Neuronal stem cell (in vitro differentiated cells): ENCODE data around the gene SSBP2.
A peak's percentile ranks its signal among the peaks of the same experiment; 100 is the strongest.

Experiments
- DNase-seq: peaks from one replicate; pipeline ENCODE4 v3.0.0-alpha.2; 2013; ENCODE audit warnings: low spot score
- H2AFZ ChIP-seq: one replicate; pipeline ENCODE4 v1.6.1; 2013; ENCODE audit warnings: mild to moderate bottlenecking, low read length, inconsistent platforms
- H2AK5ac ChIP-seq: 2 replicates; pipeline ENCODE4 v1.6.1; 2013; ENCODE audit warnings: low read depth, mild to moderate bottlenecking, inconsistent platforms, low read length, moderate library complexity, mixed read lengths
- H2BK120ac ChIP-seq: 2 replicates; pipeline ENCODE4 v1.6.1; 2013; ENCODE audit warnings: low read depth, mild to moderate bottlenecking, inconsistent platforms, low read length, moderate library complexity, mixed read lengths
- H2BK12ac ChIP-seq: one replicate; pipeline ENCODE4 v1.6.1; 2013; ENCODE audit warnings: low read length, inconsistent platforms
- H2BK15ac ChIP-seq: 2 replicates; pipeline ENCODE4 v1.6.1; 2013; ENCODE audit warnings: mild to moderate bottlenecking, low read length, inconsistent platforms, mixed read lengths
- H2BK5ac ChIP-seq: one replicate; pipeline ENCODE4 v1.6.1; 2013; ENCODE audit warnings: inconsistent platforms, mild to moderate bottlenecking, low read length, moderate library complexity
- H3K14ac ChIP-seq: one replicate; pipeline ENCODE4 v1.6.1; 2013; ENCODE audit warnings: low read length, inconsistent platforms
- H3K18ac ChIP-seq: 2 replicates; pipeline ENCODE4 v1.6.1; 2013; ENCODE audit warnings: low read length, inconsistent platforms
- H3K23ac ChIP-seq: 2 replicates; pipeline ENCODE4 v1.6.1; 2013; ENCODE audit warnings: low read depth, mild to moderate bottlenecking, mixed read lengths, low read length, inconsistent platforms; ENCODE audit not compliant: poor library complexity
- H3K27ac ChIP-seq: replicated peaks from 3 replicates; pipeline ENCODE4 v1.5.1; 2013; ENCODE audit warnings: low read length, inconsistent platforms
- H3K27me3 ChIP-seq, 3 experiments: 2 replicates each; pipeline ENCODE4 v1.6.1; 2013; ENCODE audit warnings: low read length in 3 of 3, mild to moderate bottlenecking in 2 of 3, inconsistent platforms in 1 of 3, low read depth in 1 of 3, mixed read lengths in 1 of 3, moderate library complexity in 1 of 3; ENCODE audit not compliant: control insufficient read depth in 3 of 3, insufficient read depth in 3 of 3
- H3K36me3 ChIP-seq, 2 donors: replicated peaks in 1 of 2; 2 replicates each; pipeline ENCODE4 v1.6.1; 2013; ENCODE audit warnings: low read length in 2 of 2; ENCODE audit not compliant: control insufficient read depth in 2 of 2, insufficient read depth in 2 of 2
- H3K4ac ChIP-seq: 2 replicates; pipeline ENCODE4 v1.6.1; 2013; ENCODE audit warnings: inconsistent platforms, mild to moderate bottlenecking, low read length, moderate library complexity
- H3K4me1 ChIP-seq, 2 donors: 1 replicate in 1 of 2; 2 replicates in 1 of 2; pipeline ENCODE4 v1.6.1; 2013; ENCODE audit warnings: low read length in 2 of 2, low read depth in 1 of 2; ENCODE audit not compliant: control insufficient read depth in 2 of 2, insufficient read depth in 1 of 2
- H3K4me2 ChIP-seq: one replicate; pipeline ENCODE4 v1.6.1; 2013; ENCODE audit warnings: mild to moderate bottlenecking, low read length, inconsistent platforms; ENCODE audit not compliant: insufficient read depth, poor library complexity, severe bottlenecking
- H3K4me3 ChIP-seq, 2 donors: 2 replicates each; pipeline ENCODE4 v1.5.1; 2013; ENCODE audit warnings: low read length in 2 of 2, mild to moderate bottlenecking in 2 of 2, inconsistent platforms in 1 of 2, moderate library complexity in 1 of 2
- H3K79me1 ChIP-seq: one replicate; pipeline ENCODE4 v1.6.1; 2013; ENCODE audit warnings: low read depth, mild to moderate bottlenecking, inconsistent platforms, low read length, moderate library complexity
- H3K9ac ChIP-seq: one replicate; pipeline ENCODE4 v1.6.1; 2013; ENCODE audit warnings: mild to moderate bottlenecking, low read depth, low read length, inconsistent platforms; ENCODE audit not compliant: poor library complexity
- H3K9me3 ChIP-seq, 2 donors: replicated peaks in 1 of 2; 2 replicates each; pipeline versions ENCODE3 to v1.6.1; 2013; ENCODE audit warnings: low read length in 2 of 2, mild to moderate bottlenecking in 2 of 2, inconsistent platforms in 1 of 2, low read depth in 1 of 2, mixed read lengths in 1 of 2, moderate library complexity in 1 of 2; ENCODE audit not compliant: control insufficient read depth in 2 of 2, insufficient read depth in 1 of 2
- H4K8ac ChIP-seq: one replicate; pipeline ENCODE4 v1.6.1; 2013; ENCODE audit warnings: low read depth, mild to moderate bottlenecking, inconsistent platforms, low read length, moderate library complexity
- H4K91ac ChIP-seq: one replicate; pipeline ENCODE4 v1.6.1; 2013; ENCODE audit warnings: low read length, low read depth, mild to moderate bottlenecking, inconsistent platforms; ENCODE audit not compliant: poor library complexity
- WGBS, 2 donors: extraction: QIAGEN DNeasy Blood & Tissue Kit; methylation state at CpG; one replicate each; pipeline ENCODE4 v1.1.7; 2013; ENCODE audit warnings: missing lambda C conversion rate in 2 of 2, mixed read lengths in 1 of 2; ENCODE audit not compliant: insufficient read length in 2 of 2, insufficient replicate concordance in 1 of 2; ENCODE audit errors: extremely low coverage in 2 of 2; 5-methylcytosine and 5-hydroxymethylcytosine counted together

SSBP2 gene

GRCh38 chr5:81789033-81789432 lies 38.1 kb upstream of the SSBP2 start:
- Histone ChIP-seq H2BK15ac (no peak overlapping the region), H2AFZ (no peak overlapping the region), H3K4me2 (no peak overlapping the region), H2AK5ac (no peak overlapping the region), H2BK12ac (no peak overlapping the region), H3K36me3 (no peaks in the 10 kb centered on the region), H3K18ac (peak overlapping the region; percentile 75), H3K4me1 (peaks cover 6 to 20% of the 10 kb centered on the region in 2 donors), H3K27ac (no peak overlapping the region), H2BK5ac (no peak overlapping the region), H3K79me1 (no peaks in the 10 kb centered on the region), H3K9ac (no peak overlapping the region), H3K9me3 (peaks cover 0 to 4% of the 10 kb centered on the region in 2 donors), H3K4ac (no peak overlapping the region), H2BK120ac (no peak overlapping the region), H4K91ac (no peak overlapping the region), H3K23ac (no peak overlapping the region), H3K27me3 (no peaks in the 10 kb centered on the region), H3K14ac (no peak overlapping the region), H3K4me3 (no peak overlapping the region), H4K8ac (no peak overlapping the region)
- WGBS, 2 donors, result no CpG with 5 or more reads among the region's 5 CpGs
- no peak for DNase-seq

GRCh38 chr5:81788329-81788728 lies 37.4 kb upstream of the SSBP2 start:
- Histone ChIP-seq H2AFZ (peak overlapping the region; percentile 83), H3K18ac (no peak overlapping the region), H3K27me3 (no peaks in the 10 kb centered on the region), H3K23ac (no peak overlapping the region), H3K4me3 (no peak overlapping the region), H2BK5ac (no peak overlapping the region), H3K27ac (peak overlapping the region; percentile 48), H2BK12ac (no peak overlapping the region), H3K79me1 (no peaks in the 10 kb centered on the region), H2BK15ac (no peak overlapping the region), H3K4me1 (peaks cover 6 to 20% of the 10 kb centered on the region in 2 donors), H2BK120ac (no peak overlapping the region), H3K9ac (no peak overlapping the region), H3K36me3 (no peaks in the 10 kb centered on the region), H3K4ac (no peak overlapping the region), H3K14ac (no peak overlapping the region), H4K8ac (no peak overlapping the region), H2AK5ac (no peak overlapping the region), H3K9me3 (peaks cover 0 to 4% of the 10 kb centered on the region in 2 donors), H4K91ac (no peak overlapping the region), H3K4me2 (no peak overlapping the region)
- no CpG with 5 or more reads among the region's 2 CpGs for WGBS, 2 donors
- DNase-seq, result no peak

- H4K8ac ChIP-seq, result no peak overlapping the region
- H3K79me1 ChIP-seq, result no peaks in the 10 kb centered on the region
- H3K27ac ChIP-seq, result peak overlapping the region; percentile 48
- no peak overlapping the region for H3K9ac ChIP-seq
- peak; percentile 30 for DNase-seq
- peak overlapping the region; percentile 83 for H2AFZ ChIP-seq
- H2BK5ac ChIP-seq, result no peak overlapping the region
- H3K4me2 ChIP-seq, result no peak overlapping the region
- no peak overlapping the region for H3K4ac ChIP-seq
- no CpG with 5 or more reads among the region's 3 CpGs for WGBS, 2 donors
- no peak overlapping the region for H2AK5ac ChIP-seq
- no peak overlapping the region for H2BK15ac ChIP-seq
- no peak overlapping the region for H3K4me3 ChIP-seq
- no peak overlapping the region for H3K18ac ChIP-seq
- H3K36me3 ChIP-seq, result no peaks in the 10 kb centered on the region
- H2BK12ac ChIP-seq, result no peak overlapping the region
- peaks cover 6 to 20% of the 10 kb centered on the region in 2 donors for H3K4me1 ChIP-seq
- H3K23ac ChIP-seq, result no peak overlapping the region
- no peak overlapping the region for H3K14ac ChIP-seq
- H3K9me3 ChIP-seq, result peaks cover 0 to 4% of the 10 kb centered on the region in 2 donors
- H3K27me3 ChIP-seq, result no peaks in the 10 kb centered on the region
- no peak overlapping the region for H2BK120ac ChIP-seq
- no peak overlapping the region for H4K91ac ChIP-seq
These were observed 36.8 kb upstream of the SSBP2 start for GRCh38 chr5:81787474-81788242.

GRCh38 chr5:81786991-81787390 lies 36.1 kb upstream of the SSBP2 start:
- Histone ChIP-seq H3K4ac (no peak overlapping the region), H3K27ac (no peak overlapping the region), H2BK120ac (no peak overlapping the region), H3K18ac (no peak overlapping the region), H4K91ac (no peak overlapping the region), H3K9me3 (peaks cover 0 to 4% of the 10 kb centered on the region in 2 donors), H2BK15ac (no peak overlapping the region), H3K23ac (no peak overlapping the region), H3K4me1 (peaks cover 6 to 20% of the 10 kb centered on the region in 2 donors), H3K27me3 (no peaks in the 10 kb centered on the region), H3K79me1 (no peaks in the 10 kb centered on the region), H2AFZ (peak overlapping the region; percentile 25), H2BK5ac (no peak overlapping the region), H3K9ac (no peak overlapping the region), H3K4me2 (no peak overlapping the region), H4K8ac (no peak overlapping the region), H3K4me3 (no peak overlapping the region), H3K14ac (no peak overlapping the region), H3K36me3 (no peaks in the 10 kb centered on the region), H2AK5ac (no peak overlapping the region), H2BK12ac (no peak overlapping the region)
- no CpG with 5 or more reads among the region's 5 CpGs for WGBS, 2 donors
- no peak for DNase-seq
